Panc1 (cell line): ENCODE measurements around the gene KMT2D. TPM values are rescaled to one million over a fixed set of nuclear protein-coding genes. Genes with fewer than 3 reads are reported as not detected.

Source experiments
- ATAC-seq: fragments of 200-7000 bp; cut with Tn5 transposase; 2 replicates; pipeline ENCODE4 v1.9.1; 2020; ENCODE audit warnings: mild to moderate bottlenecking, moderate library complexity
- BruUV-seq: library from RNA; stranded (reverse); fragments of 400-500 nt; replicated peaks from 2 replicates; lab custom pipeline; 2021; lab: Mats Ljungman, UMichigan
- CTCF ChIA-PET: fragments of 300-600 bp; sonication (Branson Sonifier 250); formaldehyde crosslinking; loops from one replicate; lab custom pipeline; 2022; ENCODE audit warnings: antibody characterized with exemption; lab: Charles Lee
- POLR2A ChIA-PET: fragments of 300-600 bp; sonication (Branson Sonifier 250); formaldehyde crosslinking; loops from one replicate; lab custom pipeline; 2022; ENCODE audit warnings: antibody characterized with exemption; lab: Charles Lee
- DNase-seq: peaks from one replicate; pipeline ENCODE4 v3.0.0-alpha.2; 2010; ENCODE audit warnings: low read depth, low spot score
- H3K27ac ChIP-seq: 2 replicates; pipeline ENCODE4 v1.5.1; 2011; ENCODE audit warnings: mild to moderate bottlenecking, low read length, inconsistent platforms
- H3K27me3 ChIP-seq: fragments of 200-500 bp; sonication (Bioruptor generic); 2 replicates; pipeline ENCODE4 v1.6.0; 2014; ENCODE audit warnings: low read length, inconsistent platforms; ENCODE audit not compliant: control insufficient read depth, insufficient read depth
- H3K36me3 ChIP-seq: fragments of 200-500 bp; sonication (Bioruptor generic); 2 replicates; pipeline ENCODE4 v1.5.1; 2014; ENCODE audit warnings: inconsistent platforms, mild to moderate bottlenecking, low read length, moderate library complexity; ENCODE audit not compliant: control insufficient read depth, insufficient read depth
- H3K4me1 ChIP-seq: 2 replicates; pipeline ENCODE4 v1.5.1; 2011; ENCODE audit warnings: inconsistent platforms, mild to moderate bottlenecking, low read length, moderate library complexity; ENCODE audit not compliant: control insufficient read depth, insufficient read depth
- H3K4me3 ChIP-seq, 2 experiments: 2 replicates each; pipeline ENCODE4 v1.5.1; 2011 to 2012; ENCODE audit warnings: low read depth in 2 of 2, low read length in 2 of 2, mild to moderate bottlenecking in 2 of 2, inconsistent platforms in 1 of 2, moderate library complexity in 1 of 2
- H3K9me3 ChIP-seq: fragments of 200-500 bp; sonication (Bioruptor generic); 2 replicates; pipeline ENCODE4 v1.5.1; 2014; ENCODE audit warnings: low read depth, mild to moderate bottlenecking, inconsistent platforms, low read length, moderate library complexity; ENCODE audit not compliant: control insufficient read depth, insufficient read depth
- CTCF ChIP-seq: fragments of 450-650 bp; IDR thresholded peaks from 2 replicates; pipeline ENCODE4 v1.5.1; 2017; ENCODE audit warnings: mild to moderate bottlenecking
- POLR2AphosphoS5 ChIP-seq: IDR thresholded peaks from 2 replicates; pipeline ENCODE4 v1.6.1; 2012; ENCODE audit warnings: mild to moderate bottlenecking, low read depth, low read length, moderate library complexity
- REST ChIP-seq, 2 experiments: IDR thresholded peaks; 2 replicates each; pipeline ENCODE4 v1.6.1; 2011 to 2012; ENCODE audit warnings: low read depth in 2 of 2, control low read depth in 1 of 2, low read length in 1 of 2, mild to moderate bottlenecking in 1 of 2, moderate library complexity in 1 of 2; ENCODE audit not compliant: insufficient read depth in 1 of 2
- SIN3A ChIP-seq: IDR thresholded peaks from 2 replicates; pipeline ENCODE4 v1.6.1; 2012; ENCODE audit warnings: low read depth, mild to moderate bottlenecking, low read length, moderate library complexity, borderline replicate concordance; ENCODE audit not compliant: insufficient read depth
- TCF7L2 ChIP-seq: IDR thresholded peaks from 2 replicates; pipeline ENCODE4 v1.6.1; 2011; ENCODE audit warnings: mild to moderate bottlenecking, low read depth, low read length, inconsistent platforms
- in situ Hi-C: cut with HindIII; loops from 2 replicates; pipeline ENCODE4 v1.10.0; 2016; ENCODE audit warnings: low sequenced_read_pairs, low pct_unique_long_range_greater_than_20kb
- intact Hi-C: fragments of 100-400 bp; cut with micrococcal nuclease; formaldehyde crosslinking; loops from one replicate; pipeline ENCODE4 v1.10.0; 2022; ENCODE audit not compliant: unreplicated experiment
- total RNA-seq: library from RNA; stranded (reverse); gene quantifications from one replicate; pipeline ENCODE4 v1.2.1, GENCODE V29; 2021; ENCODE audit not compliant: unreplicated experiment

The KMT2D gene
- total RNA-seq, 1 experiment from 2014 or later: 64.7 TPM

- intact Hi-C loops (no loop called here), in situ Hi-C loops (no loop called here)
- TF ChIP-seq REST (IDR thresholded peaks at IDR 0.05; ENCODE audit: insufficient read depth in 1 of 2, low read depth in 2 of 2, low read length in 1 of 2): no peak
- TF ChIP-seq CTCF: no peak
- TF ChIP-seq TCF7L2: no peak
- TF ChIP-seq SIN3A: no peak
- TF ChIP-seq POLR2AphosphoS5: no peak
- no peak overlapping the region for H3K4me3 ChIP-seq
- no peaks in the 10 kb centered on the region for H3K27me3 ChIP-seq
- H3K4me1 ChIP-seq: peaks cover 10% of the 10 kb centered on the region
- BruUV-seq: no TSS peak
- no peaks in the 10 kb centered on the region for H3K9me3 ChIP-seq
- H3K27ac ChIP-seq: no peak overlapping the region
- CTCF ChIA-PET: no interaction called here
- POLR2A ChIA-PET: no interaction called here
- peaks cover 37% of the 10 kb centered on the region for H3K36me3 ChIP-seq
- ATAC-seq (no peak), DNase-seq (no peak)
These were observed 9.2 kb downstream of the KMT2D start for GRCh38 chr12:49051373-49051764.

- ChIA-PET CTCF (no interaction called here), POLR2A (no interaction called here)
These were observed 9.9 kb downstream of the KMT2D start for GRCh38 chr12:49050507-49051372.

More at GRCh38 chr12:49050507-49051372, 9.9 kb downstream of the KMT2D start:
- peaks cover 5% of the 10 kb centered on the region for H3K4me1 ChIP-seq
- H3K27me3 ChIP-seq: no peaks in the 10 kb centered on the region
- no peaks in the 10 kb centered on the region for H3K9me3 ChIP-seq
- ATAC-seq (no peak), DNase-seq (no peak)
- H3K27ac ChIP-seq: no peak overlapping the region
- BruUV-seq: no TSS peak
- no peak for TF ChIP-seq TCF7L2
- no peak for TF ChIP-seq POLR2AphosphoS5
- TF ChIP-seq CTCF: no peak
- TF ChIP-seq SIN3A: no peak
- TF ChIP-seq REST (IDR thresholded peaks at IDR 0.05; ENCODE audit: insufficient read depth in 1 of 2, low read depth in 2 of 2, low read length in 1 of 2): no peak
- no peak overlapping the region for H3K4me3 ChIP-seq
- H3K36me3 ChIP-seq: peaks cover 37% of the 10 kb centered on the region
- intact Hi-C loops: no loop called here
- in situ Hi-C loops: no loop called here
